ENCODE measurements around the gene STAT5B. TPM values are rescaled to one million over a fixed set of nuclear protein-coding genes. Genes with fewer than 3 reads are reported as not detected.

The STAT5B gene
- total and polyA plus RNA-seq, 2 experiments from 2014 or later = 13.8 to 23.5 TPM

- no peak for DNase-seq
- Histone ChIP-seq H3K27me3 (replicated peaks; ENCODE audit: insufficient read depth) (no peaks in the 10 kb centered on the region), H3K9me3 (ENCODE audit: low read depth) (no peaks in the 10 kb centered on the region), H4K20me1 (ENCODE audit: insufficient read depth) (no peaks in the 10 kb centered on the region), H3K4me1 (ENCODE audit: insufficient read depth) (peaks cover 12% of the 10 kb centered on the region), H3K9me2 (ENCODE audit: insufficient read depth) (no peaks in the 10 kb centered on the region), H3K9ac (no peak overlapping the region), H3K4me2 (ENCODE audit: unreplicated experiment) (no peak overlapping the region), H3F3A (ENCODE audit: insufficient read depth) (peaks cover 24% of the 10 kb centered on the region; the same call in 1 of the 2 replicates), H3K4me3 (no peak overlapping the region), H3K36me3 (ENCODE audit: low read depth) (peaks cover 32% of the 10 kb centered on the region), H2AFZ (no peak overlapping the region), H3K79me2 (ENCODE audit: insufficient read depth) (peaks cover 22% of the 10 kb centered on the region), H3K27ac (no peak overlapping the region)
- in situ Hi-C loops (cut with MboI) = no loop called here
- 94 to 96% methylated on average over 10 of the region's 10 CpGs for WGBS, 2 experiments (ENCODE audit: low coverage in 1 of 2, low lambda C conversion rate in 2 of 2, missing lambda C conversion rate in 2 of 2)
- TF ChIP-seq EZH2phosphoT487 (IDR thresholded peaks at IDR 0.05; ENCODE audit: insufficient read depth, low read depth) = no peak
- TF ChIP-seq EZH2 (IDR thresholded peaks at IDR 0.05; ENCODE audit: insufficient read depth, poor library complexity, severe bottlenecking) = no peak
Observed at GRCh38 chr17:42315402-42316156, 39.4 kb upstream of the STAT5B start.

GRCh38 chr17:42313773-42314566, 37.8 kb upstream of the STAT5B start:
- Histone ChIP-seq H3K36me3 (ENCODE audit: low read depth) (peaks cover 33% of the 10 kb centered on the region), H3F3A (ENCODE audit: insufficient read depth) (0 out of 2 replicates have a peak, but pooled peaks cover 20% of the 10 kb centered on the region), H3K9ac (no peak overlapping the region), H3K79me2 (ENCODE audit: insufficient read depth) (peaks cover 16% of the 10 kb centered on the region), H3K4me2 (ENCODE audit: unreplicated experiment) (no peak overlapping the region), H3K4me3 (no peak overlapping the region), H3K27me3 (replicated peaks; ENCODE audit: insufficient read depth) (no peaks in the 10 kb centered on the region), H2AFZ (no peak overlapping the region), H4K20me1 (ENCODE audit: insufficient read depth) (no peaks in the 10 kb centered on the region), H3K4me1 (ENCODE audit: insufficient read depth) (peaks cover 12% of the 10 kb centered on the region), H3K27ac (no peak overlapping the region), H3K9me3 (ENCODE audit: low read depth) (no peaks in the 10 kb centered on the region), H3K9me2 (ENCODE audit: insufficient read depth) (no peaks in the 10 kb centered on the region)
- DNase-seq = no peak
- WGBS, 2 experiments (ENCODE audit: low coverage in 1 of 2, low lambda C conversion rate in 2 of 2, missing lambda C conversion rate in 2 of 2) = 80 to 81% methylated on average over 14 of the region's 14 CpGs
- TF ChIP-seq EZH2 (IDR thresholded peaks at IDR 0.05; ENCODE audit: insufficient read depth, poor library complexity, severe bottlenecking) (no peak), EZH2phosphoT487 (IDR thresholded peaks at IDR 0.05; ENCODE audit: insufficient read depth, low read depth) (no peak)
- in situ Hi-C loops (cut with MboI) = no loop called here

- Histone ChIP-seq H3K27ac (no peak overlapping the region), H3K79me2 (ENCODE audit: insufficient read depth) (peaks cover 10% of the 10 kb centered on the region; the same call in 1 of the 2 replicates), H3K9me3 (ENCODE audit: low read depth) (no peaks in the 10 kb centered on the region), H4K20me1 (ENCODE audit: insufficient read depth) (no peaks in the 10 kb centered on the region), H3K27me3 (replicated peaks; ENCODE audit: insufficient read depth) (no peaks in the 10 kb centered on the region), H3K9me2 (ENCODE audit: insufficient read depth) (no peaks in the 10 kb centered on the region), H3F3A (ENCODE audit: insufficient read depth) (0 out of 2 replicates have a peak, but pooled peaks cover 20% of the 10 kb centered on the region), H3K9ac (no peak overlapping the region), H3K4me2 (ENCODE audit: unreplicated experiment) (no peak overlapping the region), H3K4me3 (no peak overlapping the region), H2AFZ (no peak overlapping the region), H3K36me3 (ENCODE audit: low read depth) (peaks cover 33% of the 10 kb centered on the region), H3K4me1 (ENCODE audit: insufficient read depth) (peaks cover 12% of the 10 kb centered on the region)
- in situ Hi-C loops (cut with MboI) = no loop called here
- 95 to 96% methylated on average over 4 of the region's 4 CpGs for WGBS, 2 experiments (ENCODE audit: low coverage in 1 of 2, low lambda C conversion rate in 2 of 2, missing lambda C conversion rate in 2 of 2)
- no peak for DNase-seq
- TF ChIP-seq EZH2phosphoT487 (IDR thresholded peaks at IDR 0.05; ENCODE audit: insufficient read depth, low read depth) (no peak), EZH2 (IDR thresholded peaks at IDR 0.05; ENCODE audit: insufficient read depth, poor library complexity, severe bottlenecking) (no peak)
Observed at GRCh38 chr17:42313389-42313772, 37.2 kb upstream of the STAT5B start.

- no peak overlapping the region for H2AFZ ChIP-seq
- no peak overlapping the region for H3K4me2 ChIP-seq (ENCODE audit: unreplicated experiment)
- 0 out of 2 replicates have a peak, but pooled peaks cover 2% of the 10 kb centered on the region for H3K79me2 ChIP-seq (ENCODE audit: insufficient read depth)
- H3F3A ChIP-seq (ENCODE audit: insufficient read depth) = 0 out of 2 replicates have a peak, but pooled peaks cover 20% of the 10 kb centered on the region
- H4K20me1 ChIP-seq (ENCODE audit: insufficient read depth) = no peaks in the 10 kb centered on the region
- 24 to 39% methylated on average over 38 to 46 of the region's 54 CpGs for WGBS, 2 experiments (ENCODE audit: low coverage in 1 of 2, low lambda C conversion rate in 2 of 2, missing lambda C conversion rate in 2 of 2)
- H3K27me3 ChIP-seq (replicated peaks; ENCODE audit: insufficient read depth) = no peaks in the 10 kb centered on the region
- TF ChIP-seq EZH2 (IDR thresholded peaks at IDR 0.05; ENCODE audit: insufficient read depth, poor library complexity, severe bottlenecking) = no peak
- no peak for TF ChIP-seq EZH2phosphoT487 (IDR thresholded peaks at IDR 0.05; ENCODE audit: insufficient read depth, low read depth)
- peak overlapping the region; percentile 64; the same call in 1 of the 2 replicates for H3K27ac ChIP-seq
- DNase-seq = peak; percentile 87
- no peaks in the 10 kb centered on the region for H3K9me2 ChIP-seq (ENCODE audit: insufficient read depth)
- no peak overlapping the region for H3K4me3 ChIP-seq
- no peaks in the 10 kb centered on the region for H3K9me3 ChIP-seq (ENCODE audit: low read depth)
- in situ Hi-C loops (cut with MboI) = no loop called here
- peaks cover 30% of the 10 kb centered on the region for H3K36me3 ChIP-seq (ENCODE audit: low read depth)
- H3K4me1 ChIP-seq (ENCODE audit: insufficient read depth) = peaks cover 12% of the 10 kb centered on the region
- H3K9ac ChIP-seq = peak overlapping the region; percentile 61; the same call in 1 of the 2 replicates
Observed at GRCh38 chr17:42312285-42313130, 36.3 kb upstream of the STAT5B start.
